Stimulated activated CD8-positive, alpha-beta memory T cell treated with anti-CD3 and anti-CD28 coated beads, Interleukin-12 subunit alpha, Interleukin-12 subunit beta, amount 100 ng/mL, for 1 hour (primary cell): ENCODE data around the gene PDE11A.
"Not testable (repeated sequence)": the region's sequence is repeated elsewhere in the genome, so short reads cannot be mapped to it uniquely, and the experiment has no call there.

Source experiments
- DNase-seq: peaks from one replicate; pipeline ENCODE4 v3.0.0-alpha.2; 2020; ENCODE audit warnings: low read depth

Gene PDE11A

DNA sequence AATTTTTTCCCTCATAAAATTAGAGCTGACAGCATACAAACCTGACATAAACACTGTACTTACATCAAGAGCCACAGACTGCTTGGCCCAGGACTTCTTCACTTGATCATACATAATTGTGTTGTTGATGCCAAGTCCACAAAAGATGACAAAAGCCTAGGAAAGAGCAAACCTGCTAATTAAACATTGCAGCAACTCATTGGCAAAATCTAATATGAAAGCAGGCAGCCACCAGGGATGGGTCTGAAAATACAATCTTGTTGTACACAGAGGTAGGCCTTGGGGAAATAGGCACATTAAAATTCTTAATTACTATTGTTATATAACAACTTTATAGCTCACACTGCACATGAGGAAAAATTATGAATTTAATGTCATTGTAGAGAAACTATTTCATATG, 255.8 kb downstream of the PDE11A start:
- DNase-seq, result no peak

- DNase-seq, result no peak
These were observed 259.7 kb downstream of the PDE11A start for GRCh38 chr2:177812713-177813396.

DNA sequence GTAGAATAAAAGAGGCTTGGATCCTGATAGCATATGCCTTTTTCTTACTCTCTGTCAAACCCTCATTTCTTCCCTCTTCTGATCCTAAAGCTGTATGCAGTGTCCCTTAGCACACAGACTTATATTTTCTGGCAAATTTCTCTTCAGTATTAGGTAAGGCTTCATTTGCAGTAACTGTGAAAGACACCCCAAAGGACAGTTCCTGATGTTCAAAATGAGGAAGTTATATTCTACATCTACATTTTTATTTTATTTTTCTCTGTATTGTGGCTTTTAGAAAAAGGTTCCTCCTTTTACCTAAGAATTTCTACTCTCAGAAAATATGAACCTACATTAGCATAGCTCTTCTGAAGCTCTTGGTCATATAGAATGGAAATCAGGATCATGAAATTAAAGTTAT, 261.7 kb downstream of the PDE11A start:
- no peak for DNase-seq

DNA sequence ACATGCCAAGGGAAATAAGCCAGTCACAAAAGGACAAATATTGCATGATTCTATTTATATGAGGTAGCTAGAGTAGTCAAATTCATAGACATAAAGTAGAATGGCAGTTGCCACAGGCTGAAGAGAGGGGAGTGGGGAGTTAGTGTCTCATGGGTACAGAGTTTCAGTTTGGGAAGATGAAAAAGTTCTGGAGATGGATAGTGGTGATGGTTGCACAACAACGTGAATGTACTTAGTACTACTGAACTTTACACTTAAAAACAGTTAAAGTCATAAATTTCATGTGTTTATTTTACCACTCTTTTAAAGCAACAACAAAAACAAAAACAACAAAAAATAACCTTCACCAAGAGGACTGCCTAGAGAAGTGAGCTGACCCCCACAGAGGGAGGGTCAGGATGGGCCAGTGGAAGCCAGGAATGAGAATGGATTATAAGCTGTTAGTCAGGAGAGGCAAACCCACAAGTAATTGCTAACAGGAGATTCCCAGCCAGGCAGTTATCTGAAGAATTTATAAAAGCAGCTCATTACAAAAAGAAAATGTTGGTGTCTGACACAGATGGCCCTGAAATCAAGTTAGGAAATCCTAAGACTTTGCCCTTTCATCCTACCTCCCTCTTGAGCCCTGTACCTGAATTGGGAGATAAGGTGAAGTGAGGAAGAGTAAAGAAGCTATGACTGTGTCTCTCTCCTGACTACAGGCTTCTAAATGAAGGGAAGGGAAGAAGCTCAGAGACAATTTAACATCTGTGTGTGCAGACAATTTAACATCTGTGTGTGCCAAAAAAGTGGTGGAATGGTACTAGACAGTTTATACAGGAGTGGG, 263.4 kb downstream of the PDE11A start:
- no peak for DNase-seq

- no peak for DNase-seq
These were observed 266.6 kb downstream of the PDE11A start for GRCh38 chr2:177806025-177806424.

DNA sequence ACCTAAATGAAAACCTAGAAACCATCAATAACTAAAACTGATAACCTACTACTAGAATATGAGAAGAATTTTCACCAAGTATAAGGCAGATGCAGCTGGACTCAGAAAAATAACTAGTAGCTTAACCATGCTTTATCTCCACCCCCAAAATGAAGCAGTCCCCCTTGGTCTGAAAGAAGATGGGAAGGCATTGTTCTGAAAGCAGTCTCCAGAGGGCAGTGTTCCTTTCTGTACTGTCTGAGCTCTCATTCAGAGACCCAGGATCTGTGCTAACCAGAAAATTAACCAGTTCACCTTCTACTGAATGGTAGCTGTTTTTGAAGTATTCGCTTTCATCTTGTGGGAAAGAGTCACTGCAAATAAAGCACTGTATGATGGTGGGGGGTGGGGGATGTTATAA, 273.0 kb downstream of the PDE11A start:
- no peak for DNase-seq

DNA sequence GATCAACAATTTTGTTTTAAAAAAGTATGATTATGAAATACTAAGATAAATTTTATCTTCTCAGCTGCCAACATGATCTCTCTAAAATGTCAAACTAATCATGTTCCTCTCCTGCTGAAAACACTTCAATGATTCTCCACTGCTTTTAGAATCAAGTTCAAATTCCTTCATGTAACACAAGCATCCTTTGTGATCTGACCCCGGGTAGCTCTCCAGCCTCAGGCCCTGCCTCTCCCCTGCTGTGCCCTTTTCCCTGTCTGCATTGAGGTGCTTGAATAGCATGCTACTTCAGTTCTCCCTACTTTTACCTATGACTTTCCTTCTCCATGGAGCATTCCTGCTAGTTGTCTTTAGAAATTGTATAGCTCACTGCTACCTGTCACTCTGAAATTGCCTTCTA, 274.8 kb downstream of the PDE11A start:
- no peak for DNase-seq

GRCh38 chr2:177796654-177797415, 275.7 kb downstream of the PDE11A start:
- no peak for DNase-seq

DNA sequence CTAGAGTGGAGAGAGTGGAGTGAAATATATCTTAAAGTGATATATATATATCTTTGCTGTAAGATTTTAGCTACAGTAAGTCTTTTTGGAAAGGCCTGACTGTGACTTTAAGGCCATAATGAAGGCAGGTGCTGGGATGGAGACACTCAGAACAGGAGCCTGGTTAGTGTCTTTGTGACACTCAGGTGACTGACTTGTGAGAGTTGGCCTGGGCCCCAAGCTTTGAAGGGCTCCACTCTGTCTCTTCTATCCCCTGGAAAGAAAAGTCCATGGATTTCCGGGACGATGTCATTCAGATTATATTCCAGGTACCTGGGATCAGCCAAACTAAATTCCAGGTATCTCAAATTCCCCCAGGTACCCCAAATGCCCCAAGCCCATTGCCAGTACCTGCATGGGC, 276.6 kb downstream of the PDE11A start:
- no peak for DNase-seq

DNA sequence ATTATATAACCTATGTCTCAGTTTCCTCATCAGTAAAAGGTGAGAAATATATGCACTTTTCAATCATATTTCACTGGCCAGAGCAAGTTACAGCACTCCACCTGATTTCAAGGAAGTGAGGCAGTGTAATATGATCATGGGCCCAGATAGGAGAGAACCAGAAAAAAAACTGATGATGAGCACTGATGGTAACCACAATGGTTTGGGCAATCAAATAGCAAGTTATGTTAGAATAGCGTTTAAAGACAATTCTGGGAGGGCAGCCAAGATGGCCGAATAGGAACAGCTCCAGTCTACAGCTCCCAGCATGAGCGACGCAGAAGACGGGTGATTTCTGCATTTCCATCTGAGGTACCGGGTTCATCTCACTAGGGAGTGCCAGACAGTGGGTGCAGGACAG, 287.4 kb downstream of the PDE11A start:
- DNase-seq, result not testable (repeated sequence)

- DNase-seq, result no peak
These were observed 287.9 kb downstream of the PDE11A start for GRCh38 chr2:177784745-177785067.

DNA sequence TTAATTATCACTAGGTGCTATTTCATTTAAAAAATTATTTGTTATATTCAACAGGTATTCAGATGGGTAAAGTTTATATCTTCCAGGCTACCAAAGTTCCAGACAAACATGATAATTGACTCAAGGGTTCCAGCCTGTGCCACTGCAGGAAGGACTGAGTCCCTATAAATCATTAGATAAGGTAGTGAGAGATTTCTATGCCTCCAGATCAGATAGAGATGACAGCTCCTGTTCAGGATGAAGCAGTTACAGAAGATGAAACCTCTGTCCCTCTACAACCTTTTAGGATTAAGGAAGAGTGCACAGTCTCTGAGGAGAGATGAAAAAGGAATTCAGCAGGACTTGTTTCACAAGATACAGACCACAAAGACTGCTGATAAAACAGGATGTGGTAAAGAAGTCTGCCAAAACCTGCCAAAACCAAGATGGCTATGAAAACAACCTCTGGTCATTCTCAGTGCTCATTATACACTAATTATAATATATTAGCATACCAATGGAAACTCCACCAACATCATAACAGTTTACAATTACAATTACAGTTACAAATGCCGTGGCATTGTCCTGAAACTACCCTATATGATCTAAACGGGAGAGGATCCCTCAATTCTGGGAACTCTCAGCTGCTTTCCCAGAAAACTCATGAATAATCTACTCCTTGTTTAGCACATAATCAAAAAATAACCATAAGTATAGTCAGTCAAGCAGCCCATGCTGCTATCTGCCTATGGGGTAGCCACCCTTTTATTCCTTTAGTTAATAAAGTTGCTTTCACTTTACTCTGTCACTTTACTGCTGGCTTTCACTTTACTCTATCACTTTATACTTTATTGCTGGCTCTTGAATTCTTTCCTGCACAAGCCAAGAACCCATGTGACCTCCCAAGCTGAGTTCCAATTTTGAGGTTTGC, 288.5 kb downstream of the PDE11A start:
- no peak for DNase-seq

GRCh38 chr2:177783091-177783490, 289.5 kb downstream of the PDE11A start:
- DNase-seq, result no peak

- DNase-seq, result no peak
These were observed 290.0 kb downstream of the PDE11A start for GRCh38 chr2:177782613-177783012.

DNA sequence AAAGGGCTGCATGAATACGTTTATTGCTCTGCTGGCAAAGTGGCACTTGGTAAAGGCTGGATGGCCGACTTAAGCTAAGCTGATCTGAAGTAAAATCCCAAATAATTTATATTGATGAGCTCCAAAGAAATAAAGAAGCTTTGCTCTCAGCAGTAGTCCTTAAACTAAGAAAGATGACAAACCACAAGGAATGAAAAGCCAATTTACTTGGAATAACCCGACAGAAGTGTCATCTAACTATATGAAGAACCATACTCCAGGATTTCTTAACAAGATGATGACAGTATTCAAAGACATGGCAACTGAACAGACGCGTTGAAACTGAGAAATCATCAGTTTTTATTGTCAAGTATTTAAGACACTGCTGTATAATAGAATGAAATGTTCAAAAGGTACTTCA, 294.1 kb downstream of the PDE11A start:
- DNase-seq, result no peak

GRCh38 chr2:177772529-177772928, 300.0 kb downstream of the PDE11A start:
- DNase-seq, result no peak

DNA sequence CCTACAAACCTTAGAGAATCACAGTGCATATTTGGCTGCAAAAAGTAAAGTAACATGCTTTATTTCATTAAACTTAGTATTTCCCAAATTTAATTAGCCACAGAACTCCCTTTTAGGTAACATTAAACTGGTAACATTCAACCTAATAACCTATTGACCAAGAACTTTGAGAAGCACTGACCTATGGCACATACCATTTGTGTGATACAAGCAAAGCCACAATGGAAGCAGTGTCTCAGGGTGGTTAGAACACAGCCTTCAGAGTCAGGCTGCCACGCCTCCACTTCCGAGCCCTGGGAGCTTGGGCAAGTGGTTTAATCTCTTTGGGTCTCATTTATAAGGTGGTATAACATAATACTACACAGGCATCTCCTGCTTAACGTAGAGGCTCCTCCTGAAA, 301.4 kb downstream of the PDE11A start:
- no peak for DNase-seq

- DNase-seq, result no peak
These were observed 304.8 kb downstream of the PDE11A start for GRCh38 chr2:177767768-177768167.

DNA sequence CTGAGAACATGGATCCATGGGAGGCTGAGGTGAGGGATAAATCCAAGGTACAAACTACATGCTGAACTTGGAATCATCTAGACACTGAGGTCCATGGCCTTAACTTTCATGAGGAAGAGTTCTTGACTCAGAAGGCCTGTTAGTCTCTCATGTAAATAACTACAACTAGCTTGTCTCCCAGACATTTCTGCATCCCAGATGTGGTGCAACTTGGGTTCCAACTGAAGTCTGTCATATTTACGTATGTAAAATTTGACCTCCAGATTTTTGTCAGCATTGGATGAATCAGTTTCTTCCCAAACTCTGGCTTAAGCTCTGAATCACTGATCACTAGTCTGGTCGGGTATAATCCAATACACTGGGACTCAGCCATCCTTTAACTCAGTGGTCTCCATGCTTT, 306.9 kb downstream of the PDE11A start:
- no peak for DNase-seq

DNA sequence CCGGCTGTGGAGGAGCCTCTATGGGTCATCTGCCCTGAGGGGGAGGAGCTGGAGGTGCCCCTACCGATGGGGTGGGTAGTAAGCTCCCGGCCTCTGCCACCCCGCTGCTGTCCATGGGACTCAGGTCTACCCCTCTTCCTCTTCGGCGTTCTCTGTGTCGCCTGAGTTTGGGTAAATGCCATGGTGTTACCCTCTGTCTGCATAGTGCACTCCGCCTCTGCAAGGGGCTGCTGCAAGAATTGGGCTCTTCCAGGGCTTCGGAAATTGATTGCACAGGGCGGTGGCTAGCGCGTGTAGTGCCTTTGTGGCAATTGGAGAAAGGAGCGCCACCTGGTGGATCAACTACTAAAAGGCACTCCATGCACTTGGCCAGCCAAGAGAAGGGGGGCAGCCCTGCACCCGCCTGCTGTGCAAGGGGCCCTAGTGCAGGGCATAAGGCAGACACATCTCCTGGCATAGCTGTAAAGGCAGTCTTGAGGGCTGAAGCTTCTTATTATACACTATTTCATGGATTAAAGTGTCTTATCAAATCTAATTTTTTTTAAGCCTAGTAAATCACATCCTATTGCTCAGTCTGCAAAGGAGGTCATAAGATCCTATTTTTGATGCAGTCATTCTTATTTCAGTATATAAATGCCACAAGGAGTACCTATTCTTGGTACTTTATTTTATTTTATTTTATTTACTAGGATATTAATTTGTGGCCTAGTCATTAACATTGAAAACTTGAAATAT, 308.9 kb downstream of the PDE11A start:
- peak; percentile 61 for DNase-seq

- no peak for DNase-seq
These were observed 313.1 kb downstream of the PDE11A start for GRCh38 chr2:177759443-177759842.
